ENCODE measurements around the gene ITPK1.

The ITPK1 gene

DNA sequence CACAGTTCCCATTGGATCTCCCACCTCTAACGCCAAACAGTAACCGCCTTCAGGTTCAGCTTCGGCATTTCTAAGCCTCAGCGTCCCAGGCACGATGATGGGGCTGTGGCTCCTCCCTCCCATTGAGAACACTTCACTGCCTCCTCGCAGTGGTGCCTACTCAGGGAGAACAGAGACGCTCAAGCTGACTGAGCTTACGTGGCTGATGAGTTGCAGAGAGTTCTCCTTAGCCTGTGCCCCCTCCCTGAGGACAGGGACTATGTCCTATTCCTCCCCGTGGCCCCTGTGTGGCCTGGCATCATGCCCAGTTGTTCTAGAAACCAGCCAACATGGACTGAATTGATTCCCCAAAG lies 87.0 kb downstream of the ITPK1 start:
- DNase-seq (ENCODE audit: low read depth), result no peak

DNA sequence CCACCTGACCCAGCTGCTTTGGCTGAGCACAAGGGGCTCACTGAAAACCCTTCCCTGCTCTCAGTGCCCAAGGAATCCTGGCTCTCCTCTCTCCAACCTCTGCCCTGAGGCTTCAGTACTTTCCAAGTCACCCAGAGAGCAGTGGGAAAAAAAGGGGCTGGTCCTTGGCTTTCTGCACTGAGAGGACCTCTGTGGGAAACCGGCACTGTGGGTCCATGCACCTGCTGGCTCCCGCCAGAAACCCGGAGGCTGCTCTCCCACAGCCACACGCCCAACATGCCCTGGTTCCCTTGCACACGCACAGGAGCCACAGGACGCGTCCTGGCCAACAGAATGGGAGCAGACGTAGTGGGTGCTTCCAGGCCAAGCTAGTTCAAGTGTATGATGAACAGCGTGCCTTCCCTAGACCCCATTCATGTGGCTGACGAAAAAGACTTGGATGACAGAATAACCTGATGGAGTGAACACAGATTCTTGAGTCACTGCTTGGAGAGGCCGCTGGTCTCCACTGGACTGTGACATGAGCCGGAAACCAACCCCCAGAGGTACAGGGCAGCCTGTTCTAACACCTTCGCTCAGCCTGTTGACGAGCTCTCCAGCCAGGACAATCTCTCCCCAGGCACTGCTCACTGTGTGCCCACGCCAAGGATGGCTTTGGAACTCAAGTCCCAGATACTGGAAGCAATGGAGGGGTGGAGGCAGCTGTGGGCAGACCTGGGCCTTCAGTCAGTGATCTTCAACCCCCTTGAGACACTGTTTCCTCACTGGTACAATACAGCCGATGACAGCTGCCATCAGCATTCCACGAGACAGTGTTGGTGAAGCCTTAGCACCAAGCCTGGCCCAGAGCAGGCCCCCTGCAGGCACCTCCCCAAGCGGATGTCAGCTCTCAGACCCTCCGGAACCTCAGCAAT lies 87.7 kb downstream of the ITPK1 start:
- DNase-seq (ENCODE audit: low read depth), result no peak

DNA sequence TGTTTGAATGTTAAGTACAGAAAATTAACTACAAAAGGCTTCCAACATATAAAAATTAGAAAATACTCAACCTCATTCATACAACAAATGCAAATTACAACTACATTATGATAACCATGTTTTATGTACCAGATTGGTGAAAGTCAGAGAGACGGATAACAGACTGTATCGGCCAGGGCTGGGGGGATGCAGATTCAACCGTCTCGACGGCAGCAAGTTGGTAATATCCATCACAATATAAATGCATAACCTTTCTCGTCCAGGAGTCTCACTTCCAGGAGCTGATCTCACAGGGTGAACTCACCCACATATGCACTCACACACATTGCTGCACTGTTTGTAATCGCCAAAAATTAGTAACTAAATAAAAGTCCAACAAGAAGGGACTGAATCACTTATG lies 89.4 kb downstream of the ITPK1 start:
- DNase-seq (ENCODE audit: low read depth), result no peak

DNA sequence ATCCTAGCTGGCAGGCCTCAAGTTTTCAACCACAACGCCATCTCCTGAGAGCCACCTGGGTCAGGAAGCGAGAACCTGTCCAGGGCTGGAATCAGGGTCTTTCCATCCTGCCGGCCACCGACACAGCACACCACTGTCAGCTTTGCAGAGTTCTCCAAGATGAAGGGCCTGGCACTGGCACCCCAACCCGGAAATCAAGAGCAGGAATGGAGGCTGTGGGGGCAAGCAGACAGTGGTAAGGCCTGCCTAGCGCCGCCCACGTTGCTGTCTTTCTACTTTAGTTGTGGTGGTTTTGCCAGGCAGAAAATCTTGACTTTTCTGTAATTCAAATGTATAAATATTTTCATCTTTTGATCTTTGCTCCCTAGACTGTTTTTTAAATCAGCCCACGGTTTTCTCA lies 90.7 kb downstream of the ITPK1 start:
- no peak for DNase-seq (ENCODE audit: low read depth)

DNA sequence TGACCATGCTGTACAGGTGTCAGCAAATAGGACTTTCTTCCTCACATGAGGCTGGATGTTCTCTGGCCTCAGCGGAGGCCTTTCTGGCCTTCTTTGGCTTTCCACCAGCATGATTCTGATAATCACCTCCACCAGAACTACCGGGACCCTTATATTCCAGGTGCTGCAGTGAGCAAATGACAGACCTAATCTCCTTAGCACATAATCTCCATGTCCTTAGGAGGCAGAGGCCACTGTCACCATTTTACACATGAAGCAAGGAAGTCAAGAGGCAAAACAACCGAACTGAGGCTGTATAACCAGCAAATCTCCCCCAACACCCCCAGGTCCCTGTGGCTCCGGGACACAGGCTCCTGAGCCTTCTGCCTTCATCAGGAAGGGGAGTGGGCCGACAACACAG lies 91.2 kb downstream of the ITPK1 start:
- DNase-seq (ENCODE audit: low read depth), result no peak

DNA sequence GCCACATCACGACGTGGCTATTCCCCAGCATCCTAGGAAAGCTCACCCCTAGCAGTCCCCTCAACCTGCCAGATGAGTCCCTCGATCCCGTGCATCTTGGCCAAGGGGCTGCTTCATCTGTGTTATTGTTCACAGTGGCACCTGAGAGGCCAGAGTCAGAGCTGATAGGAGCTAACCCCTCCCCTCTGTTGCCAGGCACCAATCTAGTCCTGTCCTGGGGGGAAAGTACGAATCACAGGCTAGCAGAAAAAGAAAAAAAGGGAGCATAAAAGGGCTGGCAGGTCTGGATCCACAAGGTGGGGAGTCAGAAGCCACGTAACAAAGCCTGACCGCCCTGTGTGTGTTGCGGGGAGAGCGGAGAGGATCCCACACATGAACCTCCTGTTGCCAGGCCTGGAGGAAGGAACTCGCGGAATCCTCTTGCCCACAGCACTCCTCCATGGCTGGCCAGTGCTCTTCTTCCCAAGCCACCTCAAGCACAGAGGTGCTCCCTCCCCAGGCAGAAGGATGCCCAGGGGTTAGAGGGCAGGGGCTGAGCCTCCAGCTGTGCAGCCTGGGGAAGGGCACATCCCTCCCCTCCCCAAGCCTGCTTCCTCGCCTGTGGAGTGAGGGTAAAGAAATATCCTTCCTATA lies 91.8 kb downstream of the ITPK1 start:
- no peak for DNase-seq (ENCODE audit: low read depth)

DNA sequence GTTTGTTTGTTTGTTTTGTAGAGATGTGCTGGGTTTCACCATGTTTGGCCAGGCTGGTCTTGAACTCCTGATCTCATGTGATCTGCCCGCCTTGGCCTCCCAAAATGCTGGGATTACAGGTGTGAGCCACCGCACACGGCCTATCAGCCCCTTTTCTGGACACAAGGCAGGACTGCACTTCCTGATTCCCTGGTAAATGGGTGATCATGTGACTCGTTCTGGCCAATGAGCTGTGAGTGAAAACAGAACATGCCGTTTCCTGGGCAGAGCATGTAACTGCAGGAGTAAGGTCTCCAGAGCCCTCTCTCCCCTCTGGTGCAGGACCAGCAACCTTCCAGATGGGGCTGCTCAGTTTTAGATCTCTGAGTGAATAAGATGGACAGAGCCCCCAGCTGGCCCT lies 92.7 kb downstream of the ITPK1 start:
- peak; percentile 66 for DNase-seq (ENCODE audit: low read depth)

DNA sequence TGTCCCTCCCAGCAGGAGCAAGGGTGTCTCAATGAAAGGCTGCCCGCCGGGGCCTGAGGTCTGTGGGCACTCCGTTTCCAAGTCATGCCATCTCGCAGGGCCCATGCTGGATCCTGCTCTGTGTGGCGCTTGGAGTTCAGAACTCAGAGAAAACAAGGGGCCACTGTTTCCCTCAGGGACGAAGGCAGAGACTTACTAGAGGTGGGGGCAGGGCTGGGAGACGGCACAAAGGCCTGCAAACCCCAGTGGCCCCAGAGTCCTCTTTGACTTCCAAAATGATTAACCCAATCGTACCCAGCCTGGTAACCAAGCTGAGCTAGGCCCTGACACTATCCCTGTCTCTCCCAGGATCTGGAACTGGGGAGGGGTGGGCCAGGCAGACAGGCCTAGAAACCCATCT lies 95.8 kb downstream of the ITPK1 start:
- no peak for DNase-seq (ENCODE audit: low read depth)

DNA sequence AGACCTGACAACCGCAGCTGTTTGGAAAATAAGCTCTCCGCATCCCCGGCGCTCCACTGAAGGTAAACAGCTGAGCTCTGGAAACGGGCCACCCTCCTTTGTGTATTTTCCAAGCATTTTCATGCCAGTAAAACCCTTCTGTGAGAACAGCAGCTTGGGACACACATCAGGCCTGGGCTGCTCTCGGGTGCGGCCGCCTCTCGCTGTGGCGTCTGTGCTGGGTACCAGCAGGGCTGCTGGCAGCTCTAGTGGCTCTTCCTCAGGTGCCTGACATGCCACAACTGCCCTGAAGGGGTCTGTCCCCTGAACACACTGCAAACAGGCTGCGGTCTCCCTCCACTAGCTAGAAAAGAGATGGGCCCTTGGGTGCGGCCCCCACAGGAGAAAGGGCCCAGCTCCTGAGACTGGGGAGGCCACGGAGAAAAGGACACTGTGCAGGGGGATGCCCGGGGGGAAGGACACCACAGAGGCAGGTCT lies 96.3 kb downstream of the ITPK1 start:
- DNase-seq (ENCODE audit: low read depth), result no peak

DNA sequence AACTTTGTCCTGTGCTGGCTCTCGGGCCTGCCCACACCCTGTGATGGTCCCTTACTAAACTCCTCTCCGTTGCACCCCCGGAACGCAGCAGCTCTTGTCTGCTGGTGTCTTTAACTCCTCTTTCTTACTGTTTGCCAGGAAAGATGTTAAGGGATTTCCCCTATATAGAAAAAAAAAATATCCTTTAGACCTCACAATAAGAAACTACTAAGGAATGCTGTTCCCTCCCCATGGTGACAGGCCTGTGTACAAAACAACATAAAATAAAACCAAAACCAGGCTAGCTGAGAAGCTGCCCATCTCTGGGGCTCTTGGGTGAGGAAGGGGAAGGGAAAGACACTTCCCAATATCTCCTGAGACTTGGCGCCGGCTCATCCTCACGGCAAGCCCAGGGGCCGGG lies 97.4 kb downstream of the ITPK1 start:
- no peak for DNase-seq (ENCODE audit: low read depth)

DNA sequence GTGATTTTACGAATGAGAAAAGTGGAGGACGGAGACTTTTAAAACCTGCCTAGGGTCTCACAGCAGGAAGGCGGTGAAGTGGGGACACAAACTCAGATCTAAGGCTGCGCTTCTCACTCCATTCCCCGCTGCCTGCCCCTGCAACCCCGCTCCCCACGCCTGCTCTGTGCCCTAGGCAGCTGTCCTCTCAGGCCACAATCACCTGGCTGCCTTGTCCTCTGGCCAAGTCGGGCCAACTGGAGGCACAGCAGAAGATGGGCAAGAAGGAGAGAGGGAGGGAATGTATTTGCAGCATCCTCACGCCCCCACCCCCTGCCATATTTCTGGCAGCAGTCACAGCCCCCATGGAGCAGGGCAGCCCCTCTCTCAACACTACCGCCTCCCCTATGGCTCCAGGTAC lies 97.8 kb downstream of the ITPK1 start:
- no peak for DNase-seq (ENCODE audit: low read depth)

DNA sequence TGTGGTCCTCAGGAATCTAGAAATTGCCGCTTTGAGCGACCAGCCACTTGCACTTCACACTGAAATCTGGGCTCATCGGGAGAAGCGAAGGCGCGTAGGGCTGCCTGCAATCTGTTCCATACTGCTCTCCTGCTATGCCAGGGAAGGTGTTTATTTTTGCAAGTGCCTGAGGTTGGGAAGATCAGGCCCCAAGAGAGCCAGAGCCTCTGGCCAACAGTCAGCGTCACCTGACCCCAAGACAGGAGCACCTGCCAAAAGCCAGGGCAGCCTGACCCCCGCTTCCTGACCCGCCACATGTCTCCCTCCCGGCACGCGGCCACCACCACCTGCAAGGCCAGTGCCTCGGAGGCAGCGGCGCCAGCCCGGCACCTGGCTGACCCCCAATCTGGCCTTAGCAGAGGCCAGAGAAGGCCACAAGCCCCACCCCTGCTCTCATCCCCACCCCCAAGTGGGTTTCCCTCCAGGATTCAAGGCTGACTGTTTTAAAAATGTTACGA lies 98.4 kb downstream of the ITPK1 start:
- DNase-seq (ENCODE audit: low read depth), result no peak

DNA sequence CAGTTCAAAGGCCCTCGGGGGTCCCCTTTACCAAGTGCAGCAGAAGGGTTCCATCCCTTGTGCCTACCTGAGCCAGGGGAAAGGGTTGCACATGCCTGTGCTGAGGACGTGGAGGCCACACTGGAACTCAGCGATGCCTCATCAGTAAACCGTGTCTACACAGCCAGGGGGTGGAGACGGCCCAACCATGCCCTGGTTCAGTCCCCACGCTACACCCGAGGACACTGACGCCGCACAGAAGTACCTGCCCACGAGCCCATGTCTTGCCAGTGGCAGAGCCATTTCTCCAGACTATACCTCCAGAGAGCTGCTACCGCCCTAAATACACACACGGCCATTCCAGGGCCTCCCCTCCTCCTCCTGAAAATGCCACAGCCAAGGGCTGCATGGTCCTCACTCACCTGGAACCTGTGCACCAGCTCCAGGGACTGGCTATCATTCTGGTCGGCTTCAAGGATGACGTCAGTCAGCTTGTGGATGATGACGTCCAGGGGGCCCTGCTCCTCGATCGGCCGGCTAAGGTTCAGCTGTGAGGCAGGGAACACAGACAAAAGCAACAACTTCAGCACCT lies 99.4 kb downstream of the ITPK1 start:
- no peak for DNase-seq (ENCODE audit: low read depth)

DNA sequence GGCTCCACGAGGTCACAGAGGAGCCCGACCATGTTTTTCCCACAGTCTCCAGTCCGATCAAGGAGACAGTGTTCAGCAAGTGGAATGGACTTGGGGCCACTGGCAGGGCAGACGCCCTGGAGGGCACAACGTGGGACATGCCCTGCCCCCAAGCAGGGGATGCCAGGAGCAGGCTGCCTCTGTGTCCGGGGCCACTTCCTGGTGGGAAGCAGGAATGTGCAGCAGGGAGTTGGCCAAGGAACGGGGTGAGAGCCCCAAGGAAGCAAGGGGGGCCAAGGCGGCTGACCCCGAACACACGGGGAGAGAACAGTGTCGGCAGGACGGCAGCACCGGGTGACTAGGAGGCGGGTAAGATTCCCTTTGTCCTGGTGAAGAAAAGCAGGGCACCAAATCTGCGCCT lies 100.2 kb downstream of the ITPK1 start:
- no peak for DNase-seq (ENCODE audit: low read depth)

DNA sequence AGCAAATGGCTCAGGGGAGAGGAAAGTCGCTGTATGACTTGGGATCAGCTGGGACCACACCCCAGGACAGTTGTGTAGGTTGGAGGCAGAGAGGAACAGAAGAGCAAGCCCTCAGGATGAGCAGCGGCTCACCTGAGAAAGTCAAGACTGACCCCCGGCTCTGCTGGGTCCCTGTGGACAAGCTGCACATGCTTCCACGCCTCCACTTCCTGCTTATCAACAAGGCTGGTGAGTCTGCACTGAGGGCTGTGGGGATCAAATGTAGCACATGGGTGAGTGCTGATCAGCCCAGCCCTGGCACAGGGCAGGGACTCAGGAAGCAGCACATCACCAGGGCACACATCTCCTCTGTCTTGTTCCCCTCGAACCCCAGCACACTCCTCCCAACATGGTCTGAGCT lies 100.7 kb downstream of the ITPK1 start:
- DNase-seq (ENCODE audit: low read depth), result no peak

DNA sequence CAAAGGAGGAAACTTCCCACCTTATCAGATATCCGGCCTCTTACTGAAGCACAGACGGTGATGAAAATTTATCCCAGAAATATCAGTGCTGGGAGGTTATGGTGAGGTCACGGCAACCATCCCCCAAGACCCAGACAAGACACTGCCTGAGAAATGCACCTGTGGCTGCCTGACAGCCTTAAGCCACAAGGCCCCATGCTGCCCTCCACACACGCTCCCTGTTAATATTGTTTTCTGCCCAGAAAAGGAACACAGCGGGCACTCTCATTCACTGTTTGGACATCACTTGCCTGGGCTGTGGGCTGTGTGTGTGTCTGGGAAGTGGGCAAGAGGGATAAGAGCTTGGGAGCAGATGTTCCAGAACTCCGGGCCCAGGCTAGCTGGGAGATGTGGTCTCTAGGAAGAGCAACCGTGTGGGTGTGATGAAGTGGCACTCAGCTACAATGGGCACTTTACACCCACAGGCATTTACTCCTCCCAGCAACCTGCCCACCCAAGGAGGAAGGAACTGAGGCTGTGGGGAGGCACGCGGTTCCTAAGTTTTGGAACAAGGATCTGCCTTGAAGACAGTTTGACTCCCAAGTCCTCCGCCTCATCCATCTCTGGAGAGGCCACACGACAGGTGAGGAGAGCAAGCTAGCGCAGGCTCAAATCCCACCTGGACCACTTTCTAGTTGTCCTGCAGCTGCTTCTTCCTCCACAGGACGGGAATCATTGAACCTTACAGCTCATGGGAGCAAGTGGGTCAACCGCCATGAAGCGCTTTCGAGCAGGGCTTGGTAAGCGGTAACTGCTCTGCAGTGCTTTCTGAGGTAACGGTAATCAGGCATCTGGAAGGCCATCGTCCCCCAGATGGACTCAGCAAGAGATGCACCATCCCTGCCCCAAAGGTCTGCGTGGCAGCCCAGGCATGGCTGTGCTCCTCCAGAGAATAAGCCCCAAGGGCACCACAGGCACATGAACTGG lies 101.4 kb downstream of the ITPK1 start:
- DNase-seq (ENCODE audit: low read depth), result no peak

DNA sequence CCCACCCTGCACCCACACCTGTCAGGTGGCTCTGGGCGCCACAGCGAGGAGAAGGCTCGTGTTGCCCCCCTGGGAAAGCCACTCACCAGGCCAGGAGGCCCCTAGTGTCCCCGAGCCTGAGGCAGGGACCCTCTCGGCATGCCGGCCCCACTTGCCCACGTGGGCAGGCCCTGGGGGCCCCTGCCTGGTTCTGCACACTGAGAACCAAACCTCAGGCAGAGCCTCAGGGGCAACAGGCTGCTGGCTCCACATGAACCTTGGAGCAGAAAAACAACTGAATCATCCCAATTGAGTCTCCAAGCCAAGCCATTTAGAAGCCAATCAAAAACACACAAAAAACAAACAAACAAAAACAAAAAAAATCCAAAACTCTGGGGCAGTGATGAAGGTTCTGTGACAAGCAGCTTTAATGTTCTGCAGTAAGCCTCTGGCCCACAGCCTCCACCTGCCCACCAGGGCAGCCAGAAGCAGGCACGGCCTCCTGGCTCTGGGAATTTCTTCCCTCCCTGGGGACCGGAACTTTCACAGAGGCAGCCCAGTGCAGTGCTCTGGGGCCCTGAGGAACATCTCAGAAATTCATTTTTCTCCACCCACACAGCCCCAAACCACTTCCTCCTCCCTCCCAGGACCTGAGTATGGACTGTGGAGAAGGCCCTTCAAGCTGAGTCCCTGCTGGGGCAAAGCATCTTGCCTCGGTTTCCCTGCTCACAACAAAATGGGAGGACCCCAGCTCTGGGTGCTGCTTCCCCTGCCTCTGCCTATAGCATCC lies 102.6 kb downstream of the ITPK1 start:
- no peak for DNase-seq (ENCODE audit: low read depth)

DNA sequence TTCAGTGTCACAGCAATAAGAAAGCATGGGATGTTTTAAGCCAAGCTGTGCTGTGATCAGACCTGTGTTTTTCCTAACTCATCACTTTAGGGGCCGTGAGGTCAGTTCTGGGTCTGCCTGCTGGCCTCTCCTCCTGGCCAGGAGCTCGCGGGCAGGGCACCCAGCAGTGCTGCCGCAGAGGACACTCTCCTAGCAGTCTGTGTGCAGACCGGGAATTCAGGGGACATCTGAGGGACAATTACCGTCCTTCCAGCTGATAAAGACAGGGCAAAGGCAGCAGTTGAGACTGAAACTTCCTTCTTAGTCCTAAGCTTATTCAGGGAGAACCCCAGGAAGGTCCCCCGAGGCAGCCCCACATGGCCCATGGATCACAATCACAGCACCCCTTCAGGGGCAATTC lies 103.2 kb downstream of the ITPK1 start:
- no peak for DNase-seq (ENCODE audit: low read depth)

DNA sequence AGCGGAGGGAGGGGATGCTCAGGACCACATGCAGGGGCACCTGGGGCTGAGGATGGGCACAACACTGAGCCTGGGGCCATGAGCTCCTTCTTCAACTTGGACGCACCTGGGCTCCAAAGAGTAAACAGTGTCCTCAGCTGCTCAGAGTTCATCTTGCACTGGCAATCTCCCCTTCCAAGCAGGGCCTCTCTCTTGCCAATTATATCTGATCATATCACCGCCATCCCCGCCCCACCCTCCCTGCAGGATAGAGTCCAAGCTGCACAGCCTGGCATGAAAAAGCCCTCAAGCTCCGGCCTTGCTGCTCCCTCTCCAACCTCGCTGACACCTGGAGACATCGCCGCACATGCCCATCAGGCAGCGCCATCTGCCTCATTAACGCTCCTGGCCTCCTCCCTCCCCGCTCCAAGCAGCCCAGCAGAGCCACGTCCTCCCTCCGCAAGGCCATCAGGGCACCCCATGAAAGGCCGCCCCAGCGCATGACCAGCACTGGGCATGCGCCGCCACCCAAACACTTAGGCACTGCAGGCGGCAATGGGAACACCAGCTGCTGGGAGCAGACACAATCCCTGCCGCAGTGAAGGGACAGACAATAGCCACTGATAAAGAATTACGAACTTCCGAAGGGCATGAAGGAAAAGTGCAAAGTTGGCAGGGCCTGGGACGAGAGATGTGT lies 103.9 kb downstream of the ITPK1 start:
- DNase-seq (ENCODE audit: low read depth), result no peak

DNA sequence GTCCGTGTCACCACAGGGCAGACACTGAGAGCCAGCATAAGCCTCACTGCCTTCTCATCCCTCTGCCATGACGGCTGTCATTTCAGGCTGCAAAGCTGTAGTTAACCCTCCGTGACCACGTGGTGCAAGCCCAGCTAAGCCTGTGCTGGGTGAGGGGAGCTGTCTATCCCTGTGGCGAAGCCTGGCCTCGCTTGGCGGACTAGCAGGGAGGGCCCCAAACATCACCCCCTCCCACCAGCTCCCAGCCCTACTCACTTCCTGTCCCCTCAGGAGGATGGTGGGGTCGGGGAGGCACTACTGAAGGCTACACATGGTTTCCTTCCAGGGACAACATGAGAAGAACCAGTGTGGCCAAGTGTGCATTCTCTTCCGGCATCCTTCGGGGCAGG lies 104.6 kb downstream of the ITPK1 start:
- DNase-seq (ENCODE audit: low read depth), result no peak
